RWPE1 (cell line): ENCODE data around the gene FBXO9.

Source experiments
- CTCF ChIA-PET: fragments of 350-600 bp; sonication (Branson Sonifier 250); formaldehyde crosslinking; extraction: SDS; loops from one replicate; lab custom pipeline; 2021; lab: Yijun Ruan, JAX
- POLR2A ChIA-PET: fragments of 400-600 bp; formaldehyde crosslinking; extraction: SDS; loops from one replicate; lab custom pipeline; 2020; ENCODE audit warnings: antibody characterized with exemption; ENCODE audit not compliant: low non-redundant PET; lab: Yijun Ruan, JAX
- DNase-seq: peaks from one replicate; pipeline ENCODE4 v3.0.0; 2012; ENCODE audit warnings: low spot score
- H3K27ac ChIP-seq: fragments of 450-650 bp; 2 replicates; pipeline ENCODE4 v1.5.1; 2017
- CTCF ChIP-seq: fragments of 450-650 bp; conservative IDR thresholded peaks from 2 replicates; pipeline ENCODE4 v1.5.1; 2017; ENCODE audit warnings: low read depth, mild to moderate bottlenecking

The FBXO9 gene

DNA sequence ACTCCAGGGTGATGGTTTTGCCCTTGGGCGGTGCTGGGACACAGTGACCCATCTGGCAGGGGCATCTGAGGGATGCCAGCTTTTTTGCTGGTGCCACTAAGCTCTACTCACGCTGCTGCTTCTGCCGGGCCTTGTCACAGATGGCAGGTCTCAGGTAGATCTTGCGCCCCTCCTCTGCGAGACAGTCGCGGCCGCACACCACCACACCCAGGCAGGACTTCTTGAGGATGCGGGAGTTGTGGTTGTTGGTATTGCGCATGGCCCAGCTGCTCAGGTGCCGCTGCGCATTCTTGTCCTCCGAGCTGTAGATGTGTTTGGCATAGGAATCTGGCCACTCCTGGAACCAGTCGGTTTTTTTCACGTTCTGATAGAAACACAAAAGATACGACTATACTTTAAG is 68.8 kb downstream of the FBXO9 start:
- H3K27ac ChIP-seq, result no peak overlapping the region
- TF ChIP-seq CTCF, result no peak
- POLR2A ChIA-PET, result no interaction called here
- no peak for DNase-seq
- CTCF ChIA-PET, result interaction anchor here (0.5 kb wide), 1 partner anchor 409 kb away, joined by 3 read pairs; no protein-coding TSS in a partner anchor

DNA sequence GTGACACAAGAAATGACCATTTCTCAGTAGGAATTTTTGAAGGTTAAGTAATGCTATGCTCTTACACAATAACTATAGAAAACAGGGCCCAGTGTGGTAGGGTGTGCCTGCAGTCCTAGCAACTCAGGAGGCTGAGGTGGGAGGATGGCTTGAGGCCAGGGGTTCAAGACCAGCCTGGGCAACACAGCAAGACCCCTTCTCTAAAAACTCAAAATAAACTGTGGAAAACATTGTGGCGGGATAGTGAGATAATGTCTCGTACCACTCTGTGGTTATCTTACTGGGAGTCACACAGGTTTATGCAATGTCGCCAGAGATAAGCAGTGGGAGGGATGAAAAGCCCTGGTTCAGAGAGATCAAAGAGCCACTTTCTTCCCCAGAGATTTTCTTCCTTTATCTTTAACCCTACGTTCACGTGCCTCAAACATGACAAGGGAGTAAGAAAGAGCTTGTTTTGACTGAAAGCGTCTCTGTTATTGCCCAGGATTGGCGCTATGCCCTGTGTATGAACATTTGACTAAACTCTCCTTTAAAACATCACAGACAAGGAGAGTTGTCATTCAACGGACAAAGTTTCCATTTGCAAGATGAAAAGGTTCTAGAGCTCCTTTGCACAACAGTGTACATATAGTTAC is 69.5 kb downstream of the FBXO9 start:
- POLR2A ChIA-PET, result no interaction called here
- no peak overlapping the region for H3K27ac ChIP-seq
- CTCF ChIA-PET, result interaction anchor here (0.5 kb wide), 1 partner anchor 410 kb away, joined by 3 read pairs; no protein-coding TSS in a partner anchor
- no peak for TF ChIP-seq CTCF
- no peak for DNase-seq

GRCh38 chr6:53136000-53136609 is 70.9 kb downstream of the FBXO9 start:
- CTCF ChIA-PET, result no interaction called here
- POLR2A ChIA-PET, result no interaction called here
- no peak for TF ChIP-seq CTCF
- no peak for DNase-seq
- no peak overlapping the region for H3K27ac ChIP-seq

DNA sequence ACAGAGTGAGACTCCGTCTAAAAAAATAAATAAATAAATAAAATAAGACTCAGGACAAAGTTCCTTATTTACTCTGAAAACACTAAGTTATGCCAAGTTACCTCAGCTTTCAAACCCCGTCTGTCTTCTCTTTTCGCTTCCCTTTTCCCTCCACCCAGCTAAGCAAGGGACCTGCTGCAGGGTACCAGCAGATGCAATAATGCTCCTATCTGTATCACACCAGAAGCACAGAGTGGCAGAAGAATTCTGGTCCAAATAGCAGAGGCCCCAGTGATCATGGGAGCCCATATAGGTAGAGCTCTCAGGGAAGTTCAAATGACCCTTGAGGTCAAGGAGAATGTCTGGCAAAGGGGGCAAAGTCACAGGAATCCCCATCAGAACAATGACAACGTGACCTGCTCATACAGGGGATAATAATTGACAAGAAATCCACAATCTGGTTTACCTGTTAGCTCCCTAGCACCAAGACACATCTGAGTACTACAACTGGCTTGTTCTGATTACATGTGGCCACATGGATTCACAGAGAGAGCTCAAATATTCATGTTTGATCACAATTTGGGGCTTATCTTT is 74.7 kb downstream of the FBXO9 start:
- no peak overlapping the region for H3K27ac ChIP-seq
- CTCF ChIA-PET, result interaction anchor here (0.5 kb wide), 1 partner anchor 857 kb away, joined by 3 read pairs; no protein-coding TSS in a partner anchor
- TF ChIP-seq CTCF, result no peak
- DNase-seq, result no peak
- POLR2A ChIA-PET, result no interaction called here

GRCh38 chr6:53142810-53143209 is 77.6 kb downstream of the FBXO9 start:
- ChIA-PET CTCF (interaction anchor here (0.6 kb wide), 1 partner anchor 576 kb away, joined by 8 read pairs; no protein-coding TSS in a partner anchor), POLR2A (no interaction called here)
- H3K27ac ChIP-seq, result no peak overlapping the region
- no peak for DNase-seq
- no peak for TF ChIP-seq CTCF

- no peak overlapping the region for H3K27ac ChIP-seq
- ChIA-PET POLR2A (no interaction called here), CTCF (no interaction called here)
- no peak for DNase-seq
- TF ChIP-seq CTCF, result no peak
Measured at GRCh38 chr6:53143710-53144109, 78.5 kb downstream of the FBXO9 start.
